Caki2 (cell line): Measurements from ENCODE around the gene KIF2C. TPM values are rescaled to one million over a fixed set of nuclear protein-coding genes. Genes with fewer than 3 reads are reported as not detected.

Source experiments
- total RNA-seq: library from RNA; depleted of rRNA; stranded (reverse); fragments of >200 nt; shearing (Covaris generic); gene quantifications from 2 replicates; pipeline ENCODE4 v1.2.3, GENCODE V29; 2014; ENCODE audit warnings: low replicate concordance; rRNA removed

The KIF2C gene
- total RNA-seq, 1 experiment from 2014 or later = 49.9 TPM

Other genes with a start within 250 kb of the KIF2C start
- 4.3 and 7.6 TPM in 2 replicates for gene TMEM53, start 65.4 kb upstream of the KIF2C start, total RNA-seq
- gene ARMH1, start 65.1 kb upstream of the KIF2C start, total RNA-seq = not detected in 2 replicates
- gene RNU5D-1, start 8.7 kb upstream of the KIF2C start, total RNA-seq = not detected in 2 replicates
- 1,783 and 1,946 TPM in 2 replicates for gene RPS8, start 35.7 kb downstream of the KIF2C start, total RNA-seq
- gene BEST4, start 48.3 kb downstream of the KIF2C start, total RNA-seq = not detected in 2 replicates
- gene PLK3, start 60.5 kb downstream of the KIF2C start, total RNA-seq = 5.0 and 11.7 TPM in 2 replicates
- not detected in 2 replicates for gene DYNLT4, start 67.5 kb downstream of the KIF2C start, total RNA-seq
- gene BTBD19, start 68.7 kb downstream of the KIF2C start, total RNA-seq = 1.7 and 1.9 TPM in 2 replicates
- gene PTCH2, start 103.4 kb downstream of the KIF2C start, total RNA-seq = not detected in 2 replicates
- 31.5 and 39.3 TPM in 2 replicates for gene EIF2B3, start 246.8 kb downstream of the KIF2C start, total RNA-seq